OCI-LY1 (cell line): ENCODE data around the gene HAAO.

Experiments used
- EZH2 ChIP-seq: fragments of 200-600 bp; sonication (generic), shearing (Covaris generic); IDR thresholded peaks from 2 replicates; pipeline ENCODE4 v1.8.0; 2017; ENCODE audit warnings: borderline replicate concordance, mixed run types, mild to moderate bottlenecking, antibody characterized with exemption, low read length, moderate library complexity, mixed read lengths
- TF ChIP-seq, protein P1 (sequence below): fragments of 200-600 bp; sonication (generic), shearing (Covaris generic); IDR thresholded peaks from 2 replicates; pipeline ENCODE4 v1.5.1; 2017; ENCODE audit warnings: mild to moderate bottlenecking, antibody characterized with exemption, low read length, moderate library complexity, mixed read lengths

DNA sequence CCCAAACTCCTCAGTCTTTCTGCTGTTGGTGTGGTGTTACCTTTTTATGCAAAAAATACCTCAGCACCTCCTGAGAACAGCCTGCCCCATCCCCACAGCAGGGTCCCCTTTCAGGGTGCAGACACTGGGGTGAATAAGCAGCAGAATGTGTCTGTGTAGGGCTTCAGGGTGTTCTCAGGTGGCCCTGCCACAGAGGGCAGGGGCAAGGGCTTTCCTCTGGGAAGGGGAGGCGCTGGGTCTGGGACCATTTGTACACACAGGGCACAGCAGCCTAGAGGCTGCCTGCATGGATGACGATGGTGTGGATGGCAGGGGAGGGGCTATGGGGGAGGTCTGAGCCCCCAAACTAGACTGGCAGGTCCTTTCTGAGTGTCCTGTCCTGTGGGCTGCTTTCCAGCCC lies 2.6 kb downstream of the HAAO start:
- TF ChIP-seq, protein P1, sequence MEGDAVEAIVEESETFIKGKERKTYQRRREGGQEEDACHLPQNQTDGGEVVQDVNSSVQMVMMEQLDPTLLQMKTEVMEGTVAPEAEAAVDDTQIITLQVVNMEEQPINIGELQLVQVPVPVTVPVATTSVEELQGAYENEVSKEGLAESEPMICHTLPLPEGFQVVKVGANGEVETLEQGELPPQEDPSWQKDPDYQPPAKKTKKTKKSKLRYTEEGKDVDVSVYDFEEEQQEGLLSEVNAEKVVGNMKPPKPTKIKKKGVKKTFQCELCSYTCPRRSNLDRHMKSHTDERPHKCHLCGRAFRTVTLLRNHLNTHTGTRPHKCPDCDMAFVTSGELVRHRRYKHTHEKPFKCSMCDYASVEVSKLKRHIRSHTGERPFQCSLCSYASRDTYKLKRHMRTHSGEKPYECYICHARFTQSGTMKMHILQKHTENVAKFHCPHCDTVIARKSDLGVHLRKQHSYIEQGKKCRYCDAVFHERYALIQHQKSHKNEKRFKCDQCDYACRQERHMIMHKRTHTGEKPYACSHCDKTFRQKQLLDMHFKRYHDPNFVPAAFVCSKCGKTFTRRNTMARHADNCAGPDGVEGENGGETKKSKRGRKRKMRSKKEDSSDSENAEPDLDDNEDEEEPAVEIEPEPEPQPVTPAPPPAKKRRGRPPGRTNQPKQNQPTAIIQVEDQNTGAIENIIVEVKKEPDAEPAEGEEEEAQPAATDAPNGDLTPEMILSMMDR = no peak
- TF ChIP-seq EZH2 = no peak
